ENCODE results near the gene ENTHD1.

GRCh38 chr22:39731881-39732555 is 161.5 kb downstream of the ENTHD1 start:
- TF ChIP-seq GATA2 (IDR thresholded peaks at IDR 0.05; ENCODE audit: low read depth, low read length) = no peak
- no peak for TF ChIP-seq GATA3 (IDR thresholded peaks at IDR 0.05; ENCODE audit: low read depth, low read length)
